ENCODE measurements around the gene UBXN10. TPM values are rescaled to one million over a fixed set of nuclear protein-coding genes. Genes with fewer than 3 reads are reported as not detected.

Gene UBXN10
- total RNA-seq, 4 donors from 2014 or later: 1.2 to 11.3 (median 3.3) TPM

GRCh38 chr1:20158358-20159070, 27.4 kb upstream of the UBXN10 start:
- TF ChIP-seq POLR2A (IDR thresholded peaks at IDR 0.05) (no peak), CTCF (IDR thresholded peaks at IDR 0.05) (no peak)
- Histone ChIP-seq H3K4me1 (no peaks in the 10 kb centered on the region), H3K27ac (no peak overlapping the region), H3K4me3 (no peak overlapping the region), H3K9me3 (peaks cover 0 to 7% of the 10 kb centered on the region in 2 donors), H3K36me3 (no peaks in the 10 kb centered on the region), H3K27me3 (no peaks in the 10 kb centered on the region)
- no peak for DNase-seq
- intact Hi-C loops (cut with DNase I; ENCODE audit: low total_unique reads): no loop called here

- Histone ChIP-seq H3K27me3 (no peaks in the 10 kb centered on the region), H3K4me3 (no peak overlapping the region), H3K36me3 (no peaks in the 10 kb centered on the region), H3K4me1 (no peaks in the 10 kb centered on the region), H3K27ac (no peak overlapping the region), H3K9me3 (peaks cover 0 to 7% of the 10 kb centered on the region in 2 donors)
- intact Hi-C loops (cut with DNase I; ENCODE audit: low total_unique reads): no loop called here
- DNase-seq: no peak
- TF ChIP-seq POLR2A (IDR thresholded peaks at IDR 0.05) (no peak), CTCF (IDR thresholded peaks at IDR 0.05) (no peak)
Measured at GRCh38 chr1:20160034-20160433, 25.9 kb upstream of the UBXN10 start.

- H3K27ac ChIP-seq: no peak overlapping the region
- TF ChIP-seq POLR2A (IDR thresholded peaks at IDR 0.05): no peak
- no peak for TF ChIP-seq CTCF (IDR thresholded peaks at IDR 0.05)
- intact Hi-C loops (cut with DNase I; ENCODE audit: low total_unique reads): no loop called here
Measured at GRCh38 chr1:20164694-20165202, 21.1 kb upstream of the UBXN10 start.

GRCh38 chr1:20165522-20165951, 20.4 kb upstream of the UBXN10 start:
- DNase-seq: no peak
- Histone ChIP-seq H3K4me3 (no peak overlapping the region), H3K36me3 (no peaks in the 10 kb centered on the region), H3K4me1 (no peaks in the 10 kb centered on the region), H3K9me3 (peaks cover 0 to 6% of the 10 kb centered on the region in 2 donors), H3K27me3 (no peaks in the 10 kb centered on the region), H3K27ac (no peak overlapping the region)
- TF ChIP-seq CTCF (IDR thresholded peaks at IDR 0.05) (no peak), POLR2A (IDR thresholded peaks at IDR 0.05) (no peak)
- intact Hi-C loops (cut with DNase I; ENCODE audit: low total_unique reads): no loop called here

More at GRCh38 chr1:20164694-20165202, 21.1 kb upstream of the UBXN10 start:
- Histone ChIP-seq H3K27me3 (no peaks in the 10 kb centered on the region), H3K9me3 (peaks cover 0 to 7% of the 10 kb centered on the region in 2 donors), H3K36me3 (no peaks in the 10 kb centered on the region), H3K4me1 (no peaks in the 10 kb centered on the region), H3K4me3 (no peak overlapping the region)
- DNase-seq: no peak

GRCh38 chr1:20166051-20166450, 19.8 kb upstream of the UBXN10 start:
- Histone ChIP-seq H3K27me3 (no peaks in the 10 kb centered on the region), H3K4me1 (no peaks in the 10 kb centered on the region), H3K27ac (no peak overlapping the region), H3K4me3 (no peak overlapping the region), H3K36me3 (no peaks in the 10 kb centered on the region), H3K9me3 (peaks cover 0 to 3% of the 10 kb centered on the region in 2 donors)
- DNase-seq: peak; percentile 24
- intact Hi-C loops (cut with DNase I; ENCODE audit: low total_unique reads): no loop called here
- TF ChIP-seq POLR2A (IDR thresholded peaks at IDR 0.05): no peak
- TF ChIP-seq CTCF (IDR thresholded peaks at IDR 0.05): no peak

Measured in uterus (tissue), 4 donors.